HepG2 (cell line): ENCODE data around the gene C14orf119. TPM values are rescaled to one million over a fixed set of nuclear protein-coding genes. Genes with fewer than 3 reads are reported as not detected.

Experiments
- E2F1 ChIP-seq: sonication (generic); formaldehyde crosslinking; IDR thresholded peaks from 2 replicates; pipeline ENCODE4 v1.5.0; 2020; ENCODE audit warnings: missing genetic modification reagents
- HNRNPL ChIP-seq: fragments of 200-400 bp; formaldehyde crosslinking; IDR thresholded peaks from 2 replicates; pipeline ENCODE4 v1.6.1; 2017; ENCODE audit warnings: mild to moderate bottlenecking, low read depth, low read length
- MIER3 ChIP-seq: IDR thresholded peaks from 2 replicates; pipeline ENCODE4 v1.6.1; 2016; ENCODE audit warnings: missing compliant biosample characterization, borderline replicate concordance
- PAXIP1 ChIP-seq: sonication (generic); formaldehyde crosslinking; conservative IDR thresholded peaks from 2 replicates; pipeline ENCODE4 v1.4.0; 2020; ENCODE audit warnings: mild to moderate bottlenecking, missing genetic modification reagents, moderate library complexity
- REPIN1 ChIP-seq: sonication (generic); formaldehyde crosslinking; IDR thresholded peaks from 2 replicates; pipeline ENCODE4 v1.8.0; 2022; ENCODE audit warnings: missing genetic modification reagents, low read depth, mild to moderate bottlenecking, borderline replicate concordance
- SKIL ChIP-seq: sonication (generic); formaldehyde crosslinking; IDR thresholded peaks from 2 replicates; pipeline ENCODE4 v1.8.0; 2022; ENCODE audit warnings: missing genetic modification reagents, mild to moderate bottlenecking, moderate library complexity, borderline replicate concordance
- TIGD3 ChIP-seq: sonication (generic); formaldehyde crosslinking; IDR thresholded peaks from 2 replicates; pipeline ENCODE4 v1.5.1; 2020; ENCODE audit warnings: mild to moderate bottlenecking, missing genetic modification reagents, borderline replicate concordance
- ZBTB4 ChIP-seq: sonication (generic); formaldehyde crosslinking; IDR thresholded peaks from 2 replicates; pipeline ENCODE4 v1.4.0; 2020; ENCODE audit warnings: missing genetic modification reagents, mild to moderate bottlenecking, borderline replicate concordance
- ZNF275 ChIP-seq: sonication (generic); formaldehyde crosslinking; IDR thresholded peaks from 2 replicates; pipeline ENCODE4 v1.8.0; 2022; ENCODE audit warnings: missing genetic modification reagents, mild to moderate bottlenecking, inconsistent platforms, borderline replicate concordance
- ZNF589 ChIP-seq: sonication (generic); formaldehyde crosslinking; conservative IDR thresholded peaks from 2 replicates; pipeline ENCODE4 v1.8.0; 2022; ENCODE audit warnings: mild to moderate bottlenecking, moderate library complexity, missing genetic modification reagents
- ZNF691 ChIP-seq: sonication (generic); formaldehyde crosslinking; IDR thresholded peaks from 2 replicates; pipeline ENCODE4 v1.4.0; 2020; ENCODE audit warnings: missing genetic modification reagents, low read depth, mild to moderate bottlenecking, borderline replicate concordance
- ZSCAN12 ChIP-seq: sonication (generic); formaldehyde crosslinking; IDR thresholded peaks from 2 replicates; pipeline ENCODE4 v1.9.0; 2021; ENCODE audit warnings: mild to moderate bottlenecking, missing genetic modification reagents
- polyA plus RNA-seq, 8 experiments: library from polyadenylated mRNA; depleted of rRNA in 3 of 8; stranded (reverse) in 7 of 8; unstranded in 1 of 8; fragments of >200 nt; fragmentation: Illumina TruSeq in 4 of 8; extraction: Trizol in 4 of 8; gene quantifications; 2 replicates each; pipeline versions ENCODE4 v1.2.1 to v1.2.3, GENCODE V29; 2011 to 2016; ENCODE audit warnings: low read depth in 4 of 8, missing spikeins in 1 of 8, mixed read lengths in 1 of 8; ENCODE audit not compliant: insufficient read depth in 1 of 8
- total RNA-seq, 5 experiments: library from RNA; depleted of rRNA; stranded (reverse); fragments of >200 nt; fragmentation: Illumina TruSeq; extraction: Trizol; gene quantifications; 2 replicates each; pipeline ENCODE4 v1.2.3, GENCODE V29; 2016; ENCODE audit warnings: low read depth in 1 of 5

Gene C14orf119
- total and polyA plus RNA-seq, 2 of the 13 experiments (the other 11 are each of a cell fraction or from before 2014, with no cell fraction given): 117 to 206 TPM

GRCh38 chr14:23094666-23095195 is 574 bp upstream of the C14orf119 start, which contains the start of gene ACIN1 (continued):
- TF ChIP-seq PAXIP1 (CRISPR knock-in tag) (peak; percentile 60), ZNF691 (CRISPR knock-in tag) (peak; percentile 98), ZNF275 (peak; percentile 99), E2F1 (CRISPR knock-in tag) (peak; percentile 88), SKIL (CRISPR knock-in tag) (no peak), ZBTB4 (CRISPR knock-in tag) (peak; percentile 95; the same call in 1 of the 2 replicates), ZSCAN12 (CRISPR knock-in tag) (peak; percentile 77), HNRNPL (peak; percentile 85; the same call in 1 of the 2 replicates), TIGD3 (CRISPR knock-in tag) (peak; percentile 95), MIER3 (0 out of 2 replicates have a peak, but pooled peaks have one; percentile 88), REPIN1 (CRISPR knock-in tag) (peak; percentile 95), ZNF589 (CRISPR knock-in tag) (no peak)
